Measurements from ENCODE around the gene PLCB1. TPM values are rescaled to one million over a fixed set of nuclear protein-coding genes. Genes with fewer than 3 reads are reported as not detected.

Gene PLCB1
- total RNA-seq, 1 donor: 35.4 TPM

DNA sequence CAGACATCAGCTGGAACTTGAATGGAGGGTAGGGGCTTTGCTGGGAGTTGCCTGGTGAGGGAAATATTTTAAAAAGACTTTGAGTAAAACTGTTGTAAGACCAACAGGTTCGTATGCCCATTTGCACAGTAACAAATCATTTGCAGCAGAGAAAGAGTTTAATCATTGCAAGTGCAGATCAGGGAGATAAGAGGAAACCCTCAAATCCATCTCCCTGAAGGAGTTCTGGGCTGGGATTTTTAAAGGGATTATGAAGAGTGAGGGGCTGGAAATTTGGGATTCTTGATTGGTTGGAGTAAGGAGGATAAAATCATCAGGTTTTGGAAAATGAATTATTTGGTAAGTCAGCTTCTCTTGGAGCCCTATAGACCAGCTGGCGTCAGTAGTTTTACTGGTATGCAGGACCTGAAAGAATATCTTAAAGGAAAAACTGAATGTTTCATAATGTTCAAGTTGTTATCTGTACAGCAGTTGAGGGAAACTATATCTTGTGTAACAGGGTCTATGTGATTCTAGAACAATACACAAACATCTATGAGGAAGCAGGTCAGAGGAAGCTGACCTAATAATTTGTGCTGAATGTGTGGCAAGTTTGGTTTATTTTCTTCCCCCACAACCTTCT is 295.5 kb downstream of the PLCB1 start:
- DNase-seq (ENCODE audit: low read depth): peak; percentile 66
- TF ChIP-seq, protein P1, sequence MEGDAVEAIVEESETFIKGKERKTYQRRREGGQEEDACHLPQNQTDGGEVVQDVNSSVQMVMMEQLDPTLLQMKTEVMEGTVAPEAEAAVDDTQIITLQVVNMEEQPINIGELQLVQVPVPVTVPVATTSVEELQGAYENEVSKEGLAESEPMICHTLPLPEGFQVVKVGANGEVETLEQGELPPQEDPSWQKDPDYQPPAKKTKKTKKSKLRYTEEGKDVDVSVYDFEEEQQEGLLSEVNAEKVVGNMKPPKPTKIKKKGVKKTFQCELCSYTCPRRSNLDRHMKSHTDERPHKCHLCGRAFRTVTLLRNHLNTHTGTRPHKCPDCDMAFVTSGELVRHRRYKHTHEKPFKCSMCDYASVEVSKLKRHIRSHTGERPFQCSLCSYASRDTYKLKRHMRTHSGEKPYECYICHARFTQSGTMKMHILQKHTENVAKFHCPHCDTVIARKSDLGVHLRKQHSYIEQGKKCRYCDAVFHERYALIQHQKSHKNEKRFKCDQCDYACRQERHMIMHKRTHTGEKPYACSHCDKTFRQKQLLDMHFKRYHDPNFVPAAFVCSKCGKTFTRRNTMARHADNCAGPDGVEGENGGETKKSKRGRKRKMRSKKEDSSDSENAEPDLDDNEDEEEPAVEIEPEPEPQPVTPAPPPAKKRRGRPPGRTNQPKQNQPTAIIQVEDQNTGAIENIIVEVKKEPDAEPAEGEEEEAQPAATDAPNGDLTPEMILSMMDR (IDR thresholded peaks at IDR 0.05; ENCODE audit: insufficient read depth, low read depth, low read length): no peak
- no peak overlapping the region for H3K4me3 ChIP-seq (ENCODE audit: low read depth, low read length)

DNA sequence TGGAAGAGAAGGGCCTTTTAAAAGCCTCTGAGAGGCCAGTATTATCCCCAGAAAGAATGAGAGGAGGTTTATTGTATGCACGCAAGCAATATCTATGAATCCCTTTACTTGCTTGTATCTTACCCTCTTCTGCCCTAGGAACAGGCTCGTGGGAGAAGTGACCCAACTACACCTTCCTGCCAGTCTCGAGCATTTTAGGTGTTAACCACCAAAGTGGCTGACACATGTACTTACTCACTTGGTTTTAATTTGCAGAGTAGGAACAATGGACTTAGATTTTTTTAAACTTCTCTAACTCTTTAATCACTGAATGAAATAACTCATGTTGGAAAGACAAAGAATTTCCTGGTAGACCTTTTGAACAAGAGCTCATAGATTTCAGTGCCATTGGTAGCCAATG is 296.9 kb downstream of the PLCB1 start:
- TF ChIP-seq, protein P1 (IDR thresholded peaks at IDR 0.05; ENCODE audit: insufficient read depth, low read depth, low read length): no peak
- no peak for DNase-seq (ENCODE audit: low read depth)
- no peak overlapping the region for H3K4me3 ChIP-seq (ENCODE audit: low read depth, low read length)

DNA sequence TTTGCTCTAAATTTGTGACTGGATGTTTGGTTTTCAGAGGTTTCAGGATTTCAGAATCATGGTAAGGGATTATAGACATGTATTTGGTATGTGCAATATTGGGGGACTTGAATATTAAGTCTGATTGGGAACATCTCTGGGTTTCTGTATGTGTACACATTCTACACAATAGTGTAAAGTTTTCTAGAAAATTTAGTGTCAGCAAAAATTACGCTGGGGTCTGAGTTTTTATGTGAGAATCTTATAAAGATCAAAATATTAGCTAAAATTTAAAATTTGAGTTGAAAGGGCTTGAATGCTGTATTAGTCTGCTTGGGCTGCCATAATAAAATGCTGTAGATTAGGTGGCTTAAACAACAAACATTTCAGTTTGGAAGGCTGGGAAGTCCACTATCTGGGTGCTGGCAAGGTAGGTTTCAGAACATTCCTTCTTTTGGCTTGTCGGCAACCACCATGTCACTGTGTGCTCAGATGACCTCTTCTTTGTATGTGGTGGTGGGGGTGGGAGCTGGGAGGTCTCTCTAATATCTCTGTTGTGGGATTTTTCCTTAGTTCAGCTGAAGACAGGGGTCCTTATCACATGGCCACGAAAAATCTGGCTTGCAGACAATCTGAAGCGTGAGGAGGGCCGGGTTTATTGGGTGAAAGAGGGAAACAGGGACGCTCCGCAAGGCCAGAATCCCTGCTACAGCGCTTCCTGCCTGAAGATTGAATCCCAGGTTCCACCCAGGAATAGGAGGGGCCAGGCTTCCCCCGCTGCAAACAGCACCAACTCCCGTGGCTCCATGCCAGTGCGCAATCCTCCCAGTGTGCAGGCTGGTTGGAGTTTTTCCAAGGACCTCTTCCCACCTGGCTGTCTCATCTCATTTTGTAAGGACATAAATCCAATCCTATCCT is 299.7 kb downstream of the PLCB1 start:
- TF ChIP-seq, protein P1 (IDR thresholded peaks at IDR 0.05; ENCODE audit: insufficient read depth, low read depth, low read length): no peak
- DNase-seq (ENCODE audit: low read depth): peak; percentile 46
- no peak overlapping the region for H3K4me3 ChIP-seq (ENCODE audit: low read depth, low read length)

DNA sequence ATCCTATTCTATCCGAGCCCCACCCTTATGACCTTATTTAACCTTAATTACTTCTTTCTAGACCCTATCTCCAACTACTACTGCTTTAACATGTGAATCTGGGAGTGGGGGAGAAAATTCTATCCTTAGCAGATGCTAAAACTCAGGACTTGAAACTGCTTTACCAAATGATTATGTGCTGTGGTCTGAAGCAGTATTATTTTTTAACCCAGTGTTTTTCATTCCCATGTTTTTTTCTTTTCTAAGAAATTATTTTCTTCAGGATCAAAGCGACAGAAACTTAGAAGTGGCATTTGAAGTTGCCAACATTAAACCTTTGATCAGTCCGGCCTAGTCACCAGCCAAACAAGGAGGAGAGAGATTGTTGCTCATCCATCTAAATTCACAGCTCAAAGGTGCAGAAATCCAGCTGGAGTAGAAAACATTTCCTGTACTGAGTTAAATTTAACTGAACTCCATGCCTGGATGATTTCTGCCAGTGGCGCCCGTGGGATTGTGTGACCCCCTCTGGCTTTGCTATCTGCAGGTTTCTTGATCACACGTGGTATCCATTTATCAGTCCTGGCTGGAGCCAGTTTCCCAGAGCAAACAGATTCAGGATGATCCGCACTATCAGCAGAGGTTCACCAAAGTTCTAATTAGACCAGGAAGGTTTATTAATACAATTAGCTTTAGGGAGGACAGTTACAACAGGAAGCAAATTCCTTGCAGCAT is 300.5 kb downstream of the PLCB1 start:
- TF ChIP-seq, protein P1 (IDR thresholded peaks at IDR 0.05; ENCODE audit: insufficient read depth, low read depth, low read length): no peak
- no peak for DNase-seq (ENCODE audit: low read depth)
- H3K4me3 ChIP-seq (ENCODE audit: low read depth, low read length): no peak overlapping the region

DNA sequence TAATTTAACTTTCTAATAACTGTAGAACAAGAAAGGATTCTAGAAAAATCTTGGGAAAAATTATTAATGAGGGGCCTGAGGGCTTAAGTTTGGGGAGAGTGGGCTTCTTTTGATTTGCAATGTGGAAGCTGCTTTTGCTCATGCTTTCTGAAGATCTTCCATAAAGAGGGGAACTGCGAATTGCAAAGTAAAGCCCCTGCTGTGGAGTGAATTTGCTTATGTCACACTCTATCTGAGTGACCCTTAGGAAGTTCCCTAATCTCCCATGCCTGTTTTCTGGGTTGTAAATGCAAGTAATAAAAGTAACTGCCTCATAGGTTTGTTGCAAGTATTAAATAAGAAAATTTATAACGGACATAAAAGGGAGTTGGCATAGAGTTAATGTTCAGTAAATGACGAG is 301.2 kb downstream of the PLCB1 start:
- TF ChIP-seq, protein P1 (IDR thresholded peaks at IDR 0.05; ENCODE audit: insufficient read depth, low read depth, low read length): no peak
- H3K4me3 ChIP-seq (ENCODE audit: low read depth, low read length): no peak overlapping the region
- no peak for DNase-seq (ENCODE audit: low read depth)

DNA sequence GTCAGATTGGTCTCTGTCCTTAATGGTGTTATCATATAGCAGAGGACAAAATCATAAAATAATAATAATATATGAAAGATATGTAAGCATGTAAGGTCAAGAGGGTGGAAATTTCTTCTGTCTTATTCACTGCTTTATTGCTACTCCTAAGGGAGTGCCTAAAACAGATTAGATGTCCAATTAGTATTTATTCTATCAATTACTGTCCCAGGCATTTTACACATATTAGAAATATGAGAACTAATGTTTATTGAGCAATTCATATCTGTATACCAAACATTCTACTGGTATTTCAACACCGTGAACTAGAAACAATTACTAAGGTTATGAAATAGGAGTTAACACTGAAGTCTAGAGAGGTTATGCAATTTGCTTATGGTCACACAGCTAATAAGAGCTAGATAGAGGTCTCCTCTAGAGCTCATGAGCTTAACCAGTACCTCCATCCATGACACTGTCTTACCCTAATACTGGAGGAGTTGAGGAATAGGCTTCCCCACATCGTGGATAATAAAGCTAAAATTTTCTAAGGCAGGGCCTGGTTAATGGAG is 302.3 kb downstream of the PLCB1 start:
- H3K4me3 ChIP-seq (ENCODE audit: low read depth, low read length): no peak overlapping the region
- peak; percentile 75 for DNase-seq (ENCODE audit: low read depth)
- TF ChIP-seq, protein P1 (IDR thresholded peaks at IDR 0.05; ENCODE audit: insufficient read depth, low read depth, low read length): no peak

All from fibroblast of villous mesenchyme (primary cell).